IPS-NIHi7 (cell line): ENCODE results near the gene GALNT16.
"Not testable (repeated sequence)": the region's sequence is repeated elsewhere in the genome, so short reads cannot be mapped to it uniquely, and the experiment has no call there.

Experiments used
- DNase-seq: peaks from one replicate; pipeline ENCODE4 v3.0.0; 2012; ENCODE audit warnings: mixed read lengths; ENCODE audit errors: extremely low spot score

GALNT16 gene

DNA sequence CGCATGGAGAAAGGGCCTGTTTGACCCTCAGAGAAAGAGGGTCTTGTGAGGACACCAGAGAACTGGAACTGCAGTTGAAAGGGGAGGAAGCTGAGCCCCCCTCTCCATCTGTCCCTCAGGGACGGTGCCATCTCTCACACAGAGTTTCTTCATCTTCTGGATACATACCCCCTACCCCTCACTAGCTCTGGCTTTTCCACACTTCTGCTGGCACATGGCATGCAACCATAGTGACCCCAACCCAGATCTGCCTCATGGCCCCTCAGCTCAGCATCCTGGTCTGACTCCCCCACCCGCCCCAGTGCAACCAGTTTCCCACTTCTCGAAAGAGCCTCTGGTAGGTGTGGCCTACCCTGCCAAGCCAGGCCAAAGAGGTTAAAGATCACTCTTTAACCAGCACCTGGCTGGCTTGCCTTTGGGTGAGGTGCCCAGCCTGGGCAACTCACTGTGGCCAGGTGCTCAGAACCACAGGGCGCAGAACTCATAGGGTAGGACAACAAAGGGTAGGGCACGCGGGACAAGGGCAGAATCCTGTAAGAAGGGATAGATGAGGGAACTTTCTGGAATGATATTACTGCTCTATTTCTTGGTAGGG, 25.8 kb downstream of the GALNT16 start:
- DNase-seq = no peak

DNA sequence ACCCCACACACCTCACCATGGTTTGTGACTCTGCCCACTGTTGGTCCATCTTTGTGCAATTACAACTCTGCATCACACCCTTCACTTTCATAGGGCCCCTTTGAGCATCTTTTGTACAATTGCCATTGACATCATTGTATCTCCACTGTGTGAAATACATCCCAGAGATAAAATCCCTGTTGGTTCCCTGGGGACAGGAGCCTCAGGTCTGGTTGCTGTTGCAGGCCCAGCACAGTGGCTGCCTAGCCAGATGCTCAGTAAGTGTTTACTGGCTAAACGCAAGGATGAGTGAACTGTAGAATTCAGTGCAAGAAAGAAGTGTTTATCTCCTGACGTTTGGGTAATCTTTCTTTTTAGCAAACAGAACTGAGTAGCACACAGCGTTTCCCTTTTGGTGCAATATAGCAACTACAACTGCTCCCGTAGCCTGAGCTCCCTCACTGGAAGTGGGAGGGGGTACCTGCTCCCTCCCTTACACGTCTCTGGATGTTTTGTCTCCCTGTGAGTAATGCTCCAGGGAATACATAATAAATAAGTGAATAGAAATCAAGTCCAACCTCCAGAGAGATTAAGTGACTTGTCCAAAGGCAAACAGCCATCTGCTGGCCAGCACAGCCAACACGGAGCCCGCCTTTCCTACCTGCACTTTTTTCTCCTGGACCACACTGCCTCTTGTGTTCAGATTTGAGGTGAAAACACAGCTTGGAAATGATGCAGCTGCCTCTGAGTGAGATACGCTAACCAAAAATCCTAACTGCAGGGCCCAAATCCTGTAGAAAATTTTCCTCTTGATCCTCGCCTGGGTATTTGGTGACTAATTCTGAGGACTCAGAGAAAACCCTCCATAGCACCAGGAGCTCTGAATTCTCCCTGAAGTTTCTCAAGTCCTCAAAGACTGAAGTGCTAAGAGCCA, 27.4 kb downstream of the GALNT16 start:
- DNase-seq = peak; percentile 38

- no peak for DNase-seq
These were observed 28.2 kb downstream of the GALNT16 start for GRCh38 chr14:69288011-69288771.

DNA sequence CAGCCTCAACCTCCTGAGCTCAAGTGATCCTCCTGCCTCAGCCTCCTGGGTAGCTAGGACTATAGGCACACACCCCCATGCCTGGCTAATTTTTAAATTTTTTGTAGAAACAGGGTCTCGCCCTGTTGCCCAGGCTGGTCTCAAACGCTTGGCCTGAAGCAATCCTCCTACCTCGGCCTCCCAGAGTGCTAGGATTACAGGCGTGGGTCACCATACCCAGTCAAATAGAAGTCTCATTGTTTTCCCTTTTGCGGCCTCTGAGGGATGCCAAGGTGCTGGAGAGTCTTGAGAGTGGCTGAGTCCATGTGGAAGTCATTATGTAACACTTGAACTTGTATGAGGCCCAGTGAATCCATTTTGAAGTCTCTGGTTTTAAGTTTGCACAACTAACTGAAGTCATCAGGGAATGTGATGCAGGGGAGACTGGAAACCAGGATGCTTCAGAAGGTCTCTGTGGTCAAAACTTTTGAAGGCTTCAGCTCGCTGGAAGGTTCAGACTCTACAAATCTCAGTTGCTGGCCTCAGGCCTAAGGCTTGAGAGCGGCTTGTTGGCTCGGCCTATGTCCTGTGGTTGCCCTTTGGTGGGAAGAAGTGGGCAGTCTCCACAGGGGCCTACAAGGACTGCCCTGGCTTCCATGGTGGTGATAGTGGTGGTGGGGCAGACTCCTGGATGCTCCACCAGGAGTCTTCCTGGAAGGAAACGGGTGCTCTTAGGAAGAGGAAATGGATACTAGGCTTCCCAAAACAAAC, 29.2 kb downstream of the GALNT16 start:
- DNase-seq = no peak

- DNase-seq = no peak
These were observed 30.0 kb downstream of the GALNT16 start for GRCh38 chr14:69289811-69290520.

DNA sequence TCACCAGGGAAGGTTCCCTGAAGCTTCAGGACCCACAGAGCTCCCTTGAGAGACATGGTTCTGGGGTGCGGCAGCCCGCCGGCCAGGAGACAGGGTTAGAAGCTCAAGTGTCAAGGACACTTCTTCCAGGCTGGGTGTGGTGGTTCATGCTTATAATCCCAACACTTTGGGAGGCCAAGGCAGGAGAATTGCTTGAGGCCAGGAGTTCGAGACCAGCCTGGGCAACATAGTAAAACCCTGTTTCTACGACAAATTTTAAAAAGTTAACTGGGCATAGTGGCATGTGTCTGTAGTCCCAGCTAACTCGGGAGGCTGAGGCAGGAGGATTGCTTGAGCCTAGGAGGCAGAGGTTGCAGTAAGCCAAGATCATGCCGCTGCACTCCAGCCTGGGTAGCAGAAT, 30.9 kb downstream of the GALNT16 start:
- not testable (repeated sequence) for DNase-seq

DNA sequence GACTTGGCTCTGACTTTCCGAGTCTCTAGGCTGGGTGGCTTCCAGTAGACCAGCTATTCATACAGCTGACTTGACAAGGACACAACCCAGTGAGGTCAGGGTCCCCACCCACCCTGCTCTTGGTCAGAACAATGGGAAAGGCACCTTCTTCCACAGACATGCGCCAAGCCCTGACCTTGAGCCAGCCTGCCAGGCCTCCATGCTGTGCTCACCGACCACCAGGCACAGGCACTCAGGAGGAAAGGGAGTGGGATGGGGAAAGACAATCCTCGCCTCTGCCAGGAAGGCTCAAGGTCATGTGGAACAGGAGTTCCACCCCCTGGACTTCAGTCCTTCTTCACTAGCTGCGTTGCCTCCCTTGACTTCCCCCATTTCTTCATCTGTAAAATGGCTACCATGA, 31.4 kb downstream of the GALNT16 start:
- DNase-seq = no peak

DNA sequence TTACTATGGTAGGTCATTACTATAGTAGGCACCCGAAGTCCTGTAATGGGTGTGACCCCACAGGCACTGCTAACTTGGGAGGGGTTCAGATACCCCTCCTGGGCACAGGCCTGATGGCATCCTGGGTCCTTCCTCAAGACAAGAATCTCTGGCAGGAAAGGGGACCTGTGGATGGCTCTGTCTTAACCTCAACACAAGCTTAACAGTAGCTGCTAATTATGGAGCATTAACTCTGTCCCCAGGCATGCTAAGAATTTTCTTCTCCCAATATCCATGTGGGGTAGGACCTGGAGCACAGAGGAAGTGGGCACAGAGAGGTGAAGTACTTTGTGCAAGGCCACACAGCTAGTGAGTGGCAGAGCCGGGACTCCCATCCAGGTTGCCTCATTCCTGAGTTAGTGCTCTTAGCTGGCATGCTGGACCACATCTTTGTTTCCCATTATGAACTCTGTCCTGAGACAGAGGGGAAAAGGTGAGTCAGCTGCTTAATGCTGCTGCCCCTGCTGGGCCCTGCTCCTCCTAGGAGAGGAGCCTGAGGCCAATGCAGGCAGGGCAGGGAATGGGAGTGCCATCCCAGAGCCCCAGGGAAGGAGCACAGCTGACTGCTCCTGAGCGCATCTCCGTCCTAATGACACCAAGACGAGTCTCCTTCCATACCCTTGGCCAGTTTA, 32.1 kb downstream of the GALNT16 start:
- peak; percentile 65 for DNase-seq

DNA sequence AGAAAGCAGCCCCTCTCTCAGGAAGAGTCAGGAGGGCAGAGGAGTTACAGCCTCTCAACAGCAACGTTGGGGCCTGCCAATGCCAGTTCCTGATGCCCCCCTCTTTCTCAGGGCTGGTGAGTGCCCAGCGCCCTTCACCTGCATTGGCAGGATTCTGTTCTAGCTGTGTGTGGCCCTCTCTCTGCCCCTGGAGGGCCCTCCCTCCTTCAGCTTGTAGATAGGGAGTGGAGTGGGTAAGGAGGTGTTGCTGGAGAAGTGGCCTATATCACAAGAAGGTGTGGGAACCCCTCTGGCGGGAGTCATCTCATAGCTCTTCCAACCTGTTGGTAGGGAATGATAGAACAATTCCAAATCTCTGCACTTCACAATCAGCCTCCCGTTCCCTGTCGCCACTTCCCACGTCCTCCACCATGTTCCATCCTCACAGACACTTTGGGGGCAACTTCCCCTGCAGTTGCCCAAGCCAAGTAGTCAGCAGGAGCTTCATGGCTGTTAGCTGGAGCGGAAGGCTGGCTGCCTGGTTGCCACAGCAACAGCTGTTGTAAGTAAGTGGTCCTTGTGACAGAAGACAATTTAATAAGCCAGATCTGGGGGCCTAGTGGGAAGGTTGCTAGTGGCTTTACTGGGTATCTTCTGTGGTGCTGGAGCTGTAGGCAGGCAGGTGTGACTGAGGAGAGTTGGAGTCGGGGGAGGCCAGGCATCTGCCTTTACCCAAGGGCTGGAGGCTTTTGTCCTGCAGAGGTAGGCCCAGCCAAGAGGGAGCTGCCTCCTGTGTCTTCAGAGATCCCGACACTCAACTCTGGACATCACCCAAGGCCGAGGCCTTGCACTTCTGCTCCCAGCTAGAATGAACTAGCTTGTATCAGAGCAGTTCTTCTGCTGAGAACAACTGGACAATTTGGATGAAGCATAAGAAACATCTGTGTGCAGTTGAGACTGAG, 38.4 kb downstream of the GALNT16 start:
- DNase-seq = no peak

GRCh38 chr14:69299286-69300035, 39.5 kb downstream of the GALNT16 start:
- DNase-seq = peak; percentile 76

DNA sequence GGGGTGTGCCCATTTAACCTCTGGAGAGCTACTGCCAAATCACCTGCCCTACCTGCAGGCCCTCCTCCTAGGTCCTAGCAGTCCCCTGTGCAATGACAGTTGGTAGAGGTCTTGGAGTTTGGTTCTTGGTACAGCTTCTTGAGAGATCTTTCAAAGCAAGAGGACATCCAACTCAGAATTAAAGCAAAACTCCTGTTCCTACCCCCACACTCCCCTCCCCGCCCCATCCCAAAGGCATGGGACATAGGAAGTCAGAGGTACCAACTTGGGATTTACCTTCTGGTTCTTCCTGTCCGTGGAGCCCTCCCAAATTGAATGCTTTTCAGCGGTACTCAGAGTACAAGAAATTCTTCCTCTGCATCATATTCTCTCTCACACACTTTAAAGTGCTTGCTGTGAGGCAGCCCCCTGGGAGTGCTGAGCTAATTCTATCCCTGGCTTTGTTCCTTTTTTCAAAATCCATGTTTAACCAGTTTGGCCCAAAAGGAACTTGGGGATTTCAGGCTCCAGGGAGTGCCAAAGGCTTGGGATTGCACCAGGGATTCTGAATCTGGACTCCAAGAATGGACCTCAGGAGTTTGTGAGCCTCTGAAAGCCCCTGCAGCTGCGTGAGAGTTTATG, 40.8 kb downstream of the GALNT16 start:
- no peak for DNase-seq

DNA sequence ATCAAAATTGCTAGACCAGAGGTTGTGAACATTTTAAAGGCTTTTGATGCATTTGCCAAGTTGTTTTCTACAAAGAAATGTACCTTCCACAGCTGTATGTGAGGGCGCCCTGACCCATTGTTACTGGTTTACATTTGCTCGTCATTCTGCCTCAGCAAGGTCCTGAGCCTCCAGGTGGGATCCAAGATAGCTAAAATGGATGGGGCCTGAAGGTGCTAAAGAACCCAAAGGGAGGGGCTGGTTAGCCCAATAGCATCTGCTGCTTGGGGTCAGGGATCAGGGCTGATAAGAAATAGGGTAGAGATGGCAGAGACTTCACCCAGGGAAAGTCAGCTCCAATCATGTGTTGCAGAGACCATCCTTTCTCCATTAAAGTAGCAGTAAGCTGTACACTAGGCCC, 43.1 kb downstream of the GALNT16 start:
- DNase-seq = no peak

- no peak for DNase-seq
These were observed 52.6 kb downstream of the GALNT16 start for GRCh38 chr14:69312608-69313007.

GRCh38 chr14:69313176-69313575, 53.2 kb downstream of the GALNT16 start:
- DNase-seq = no peak

DNA sequence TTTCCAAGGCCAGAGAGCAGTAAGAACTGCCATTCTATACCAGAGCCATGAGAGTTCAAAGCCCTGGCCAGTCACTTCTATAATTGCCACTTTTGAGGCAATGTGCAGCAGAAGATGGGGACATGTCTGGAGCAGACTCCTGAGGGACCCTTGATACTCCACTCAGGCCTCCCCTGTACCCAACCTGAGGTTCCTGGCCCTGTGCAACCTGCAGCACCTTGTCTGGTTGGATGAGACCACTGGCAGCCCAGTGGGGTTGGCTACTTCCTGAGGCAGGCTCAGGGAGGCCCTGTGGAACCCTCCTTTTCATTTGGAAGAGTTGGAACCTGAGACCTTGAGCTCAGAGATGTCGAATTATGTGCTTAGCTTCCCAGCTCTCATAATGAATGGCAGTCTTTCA, 54.4 kb downstream of the GALNT16 start:
- no peak for DNase-seq

- DNase-seq = no peak
These were observed 55.3 kb downstream of the GALNT16 start for GRCh38 chr14:69315301-69315700.

DNA sequence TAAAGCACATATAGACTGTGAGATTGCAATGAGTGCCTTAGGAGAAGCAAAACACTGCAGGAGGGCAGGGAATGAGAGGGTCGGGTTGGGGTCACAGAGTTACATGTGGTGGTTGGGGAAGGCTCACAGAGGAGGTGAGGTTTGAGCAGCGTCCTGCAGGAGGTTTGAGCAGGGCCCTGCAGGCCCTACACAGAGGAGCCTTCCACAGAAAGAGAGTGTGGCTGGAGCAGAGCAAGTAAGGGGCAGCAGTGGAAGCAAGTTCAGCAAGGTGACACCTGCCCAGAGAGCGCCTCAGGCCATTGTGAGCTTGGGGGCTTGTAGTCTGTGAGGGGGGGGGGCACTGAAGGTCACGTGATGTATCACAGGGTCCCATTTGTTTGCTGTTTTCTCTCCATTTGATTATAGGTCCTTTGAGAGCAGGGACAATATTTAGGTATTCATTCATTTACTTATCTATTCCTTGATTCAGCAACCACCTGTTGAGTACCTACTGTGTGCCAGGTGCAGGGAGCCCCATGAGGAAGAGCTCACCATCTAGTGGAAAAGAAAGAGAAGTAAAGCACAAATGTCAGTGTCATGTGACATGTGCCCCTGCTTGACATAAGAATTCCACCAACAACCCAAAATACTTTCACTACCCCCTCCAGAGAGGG, 56.6 kb downstream of the GALNT16 start:
- DNase-seq = no peak
